Ovary (tissue), 9 donors: ENCODE results near the gene TCEA2. TPM values are rescaled to one million over a fixed set of nuclear protein-coding genes. Genes with fewer than 3 reads are reported as not detected.
"Not testable (repeated sequence)": the region's sequence is repeated elsewhere in the genome, so short reads cannot be mapped to it uniquely, and the experiment has no call there.

Experiments used
- DNase-seq, 5 donors: peaks; one replicate each; pipeline ENCODE4 v3.0.0-alpha.2; 2019 to 2020
- H3K27ac ChIP-seq, 2 donors: fragments of 200-600 bp; one replicate each; pipeline versions ENCODE4 v1.5.1 to v1.8.0; 2019 to 2022
- H3K27me3 ChIP-seq: fragments of 200-600 bp; one replicate; pipeline ENCODE4 v1.8.0; 2022
- H3K36me3 ChIP-seq: fragments of 200-600 bp; sonication (generic); one replicate; pipeline ENCODE4 v1.5.1; 2019
- H3K4me1 ChIP-seq: one replicate; pipeline ENCODE4 v1.8.1; 2013; ENCODE audit warnings: mild to moderate bottlenecking, moderate library complexity; ENCODE audit not compliant: insufficient read depth
- H3K4me3 ChIP-seq: fragments of 200-600 bp; sonication (generic); one replicate; pipeline ENCODE4 v1.5.1; 2017
- H3K9me3 ChIP-seq, 2 donors: fragments of 200-600 bp in 1 of 2; sonication (generic) in 1 of 2; one replicate each; pipeline versions ENCODE4 v1.5.1 to v1.8.1; 2013 to 2019; ENCODE audit warnings: mild to moderate bottlenecking in 1 of 2, moderate library complexity in 1 of 2
- EP300 ChIP-seq: sonication (generic); formaldehyde crosslinking; IDR thresholded peaks from one replicate; pipeline ENCODE4 v1.6.1; 2017; ENCODE audit warnings: antibody characterized with exemption
- POLR2A ChIP-seq: fragments of 450-650 bp; IDR thresholded peaks from one replicate; pipeline ENCODE4 v1.6.1; 2017; ENCODE audit warnings: antibody characterized with exemption, mild to moderate bottlenecking, moderate library complexity
- WGBS, 3 donors: extraction: QIAGEN DNeasy Blood & Tissue Kit in 1 of 3; methylation state at CpG; one replicate each; pipeline versions ENCODE4 v1.1.5 to v1.1.7; 2013 to 2017; 5-methylcytosine and 5-hydroxymethylcytosine counted together
- intact Hi-C, 4 donors: fragments of 100-400 bp; cut with DNase I; formaldehyde crosslinking; loops; one replicate each; pipeline versions ENCODE4 v1.11.0 to v1.15.1; 2022 to 2023
- polyA plus RNA-seq, 2 donors: library from polyadenylated mRNA; stranded (reverse); fragments of 200-250 nt in 1 of 2; fragments of 350-450 nt in 1 of 2; fragmentation: Illumina TruSeq in 1 of 2; extraction: RNeasy Lipid Tissue Mini Kit (QIAGEN cat#74804) in 1 of 2; gene quantifications; one replicate each; pipeline ENCODE4 v1.2.3, GENCODE V29; 2013 to 2014
- total RNA-seq, 7 donors: library from RNA; depleted of rRNA in 2 of 7; stranded (reverse); fragments of >200 nt in 2 of 7; fragmentation: NEBNext Ultra II Directional in 3 of 7; extraction: Animal tissue kit (Norgen Biotek cat#: 25700) in 3 of 7; gene quantifications; one replicate each; pipeline versions ENCODE4 v1.1.0 to v1.2.4, GENCODE V29; 2016 to 2023
- TF ChIP-seq, protein P1 (sequence below), 3 donors: fragments of 450-650 bp in 2 of 3; fragments of 200-600 bp in 1 of 3; IDR thresholded peaks; one replicate each; pipeline versions ENCODE4 v1.5.1 to v1.8.0; 2016 to 2022; ENCODE audit warnings: antibody characterized with exemption in 3 of 3, mild to moderate bottlenecking in 1 of 3
- donor health status: DM: no; HTN: no; CAD: no; lungs with moderate emphysema.
- donor health status: DM: no; HTN: no; CAD: no.
- donor health status: Bipolar disorder and iron deficiency.
- donor health status: DM: yes; HTN: yes; CAD: no.
- donor health status: DM: no; HTN: no; CAD: no.
- donor health status: DM: yes; HTN: yes; CAD: no.

TCEA2 gene
- total and polyA plus RNA-seq, 9 donors, result 20.0 to 93.5 (median 71.9) TPM

GRCh38 chr20:64116541-64117431 is 53.8 kb downstream of the TCEA2 start:
- H3K27ac ChIP-seq, result no peak overlapping the region
- intact Hi-C loops, result loop anchor here in 1 of 4 donors (10.0 kb wide), 1 partner anchor 82 kb away; the partner anchor contains the start of gene C20orf204
- no peak overlapping the region for H3K4me3 ChIP-seq
- TF ChIP-seq, protein P1, sequence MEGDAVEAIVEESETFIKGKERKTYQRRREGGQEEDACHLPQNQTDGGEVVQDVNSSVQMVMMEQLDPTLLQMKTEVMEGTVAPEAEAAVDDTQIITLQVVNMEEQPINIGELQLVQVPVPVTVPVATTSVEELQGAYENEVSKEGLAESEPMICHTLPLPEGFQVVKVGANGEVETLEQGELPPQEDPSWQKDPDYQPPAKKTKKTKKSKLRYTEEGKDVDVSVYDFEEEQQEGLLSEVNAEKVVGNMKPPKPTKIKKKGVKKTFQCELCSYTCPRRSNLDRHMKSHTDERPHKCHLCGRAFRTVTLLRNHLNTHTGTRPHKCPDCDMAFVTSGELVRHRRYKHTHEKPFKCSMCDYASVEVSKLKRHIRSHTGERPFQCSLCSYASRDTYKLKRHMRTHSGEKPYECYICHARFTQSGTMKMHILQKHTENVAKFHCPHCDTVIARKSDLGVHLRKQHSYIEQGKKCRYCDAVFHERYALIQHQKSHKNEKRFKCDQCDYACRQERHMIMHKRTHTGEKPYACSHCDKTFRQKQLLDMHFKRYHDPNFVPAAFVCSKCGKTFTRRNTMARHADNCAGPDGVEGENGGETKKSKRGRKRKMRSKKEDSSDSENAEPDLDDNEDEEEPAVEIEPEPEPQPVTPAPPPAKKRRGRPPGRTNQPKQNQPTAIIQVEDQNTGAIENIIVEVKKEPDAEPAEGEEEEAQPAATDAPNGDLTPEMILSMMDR (IDR thresholded peaks at IDR 0.05), result no peak
- TF ChIP-seq EP300, result no peak
- TF ChIP-seq POLR2A, result no peak
- peak in 2 of 5 donors; percentile 4 to 18 for DNase-seq
- H3K4me1 ChIP-seq, result peaks cover 2% of the 10 kb centered on the region
- H3K27me3 ChIP-seq, result no peaks in the 10 kb centered on the region
- no peaks in the 10 kb centered on the region for H3K9me3 ChIP-seq
- no peaks in the 10 kb centered on the region for H3K36me3 ChIP-seq
- 72 to 81% (median 79%) methylated on average over 16 to 17 of the region's 17 CpGs for WGBS, 3 donors

DNA sequence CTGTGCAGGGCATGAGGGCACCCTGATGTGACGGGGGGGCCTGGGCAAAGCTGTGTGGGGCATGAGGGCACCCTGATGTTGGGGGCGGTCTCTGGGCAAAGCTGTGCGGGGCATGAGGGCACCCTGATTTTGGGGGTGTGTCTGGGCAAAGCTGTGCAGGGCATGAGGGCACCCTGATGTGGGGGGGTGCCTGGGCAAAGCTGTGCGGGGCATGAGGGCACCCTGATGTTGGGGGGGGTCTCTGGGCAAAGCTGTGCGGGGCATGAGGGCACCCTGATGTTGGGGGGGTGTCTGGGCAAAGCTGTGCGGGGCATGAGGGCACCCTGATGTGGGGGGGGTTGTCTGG is 54.4 kb downstream of the TCEA2 start:
- H3K4me3 ChIP-seq, DNase-seq, H3K36me3 ChIP-seq, H3K27ac ChIP-seq, H3K4me1 ChIP-seq, H3K9me3 ChIP-seq, H3K27me3 ChIP-seq: not testable (repeated sequence)
- WGBS, 3 donors, result 72 to 87% (median 83%) methylated on average over 2 to 5 of the region's 6 CpGs
- intact Hi-C loops, result loop anchor here in 1 of 4 donors (10.0 kb wide), 1 partner anchor 83 kb away; the partner anchor contains the start of gene C20orf204

DNA sequence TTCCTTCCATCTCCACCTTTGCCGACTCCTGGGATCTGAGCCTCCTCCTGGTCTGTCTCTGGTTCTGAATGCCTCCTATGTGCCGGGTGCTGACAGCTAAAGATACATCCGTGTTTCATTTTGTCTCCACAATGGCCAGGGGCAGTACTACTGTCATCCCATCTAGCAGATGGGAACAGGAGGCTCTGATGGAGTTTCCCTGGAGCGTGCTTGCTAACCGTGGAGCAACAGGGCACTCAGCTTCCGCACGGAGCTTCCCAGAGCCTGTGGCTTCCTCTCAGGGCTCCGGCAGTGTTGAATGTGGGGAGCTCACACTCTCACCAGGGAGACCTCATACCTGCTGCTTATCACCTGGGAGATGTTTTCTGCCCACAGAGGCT is 56.3 kb downstream of the TCEA2 start:
- H3K27me3 ChIP-seq, result no peaks in the 10 kb centered on the region
- no peak for DNase-seq
- 68 to 76% (median 69%) methylated on average over 8 of the region's 8 CpGs for WGBS, 3 donors
- H3K4me1 ChIP-seq, result peaks cover 2% of the 10 kb centered on the region
- no peak overlapping the region for H3K4me3 ChIP-seq
- H3K36me3 ChIP-seq, result no peaks in the 10 kb centered on the region
- no peak overlapping the region for H3K27ac ChIP-seq
- TF ChIP-seq EP300 (no peak), POLR2A (no peak)
- TF ChIP-seq, protein P1 (IDR thresholded peaks at IDR 0.05), result no peak
- H3K9me3 ChIP-seq, result no peaks in the 10 kb centered on the region
- intact Hi-C loops, result loop anchor here in 1 of 4 donors (10.0 kb wide), 1 partner anchor 84 kb away; the partner anchor contains the start of gene C20orf204

GRCh38 chr20:64119681-64120341 is 56.8 kb downstream of the TCEA2 start:
- no peaks in the 10 kb centered on the region for H3K27me3 ChIP-seq
- H3K36me3 ChIP-seq, result no peaks in the 10 kb centered on the region
- H3K4me3 ChIP-seq, result no peak overlapping the region
- intact Hi-C loops, result loop anchor here in 1 of 4 donors (10.0 kb wide), 1 partner anchor 85 kb away; the partner anchor contains the start of gene C20orf204
- DNase-seq, result peak in 2 of 5 donors; percentile 6 to 31
- H3K27ac ChIP-seq, result no peak overlapping the region
- peaks cover 2% of the 10 kb centered on the region for H3K4me1 ChIP-seq
- no peaks in the 10 kb centered on the region for H3K9me3 ChIP-seq
- no peak for TF ChIP-seq POLR2A
- TF ChIP-seq EP300, result no peak
- TF ChIP-seq, protein P1 (IDR thresholded peaks at IDR 0.05), result no peak
- WGBS, 3 donors, result 51 to 57% (median 53%) methylated on average over 14 of the region's 14 CpGs
